Activated CD4-positive, alpha-beta memory T cell treated with anti-CD3 and anti-CD28 coated beads, Interleukin-2, amount 10 ng/mL, durations not matched to agents 7 days and 5 days (primary cell): ENCODE results near the gene CDH20. TPM values are rescaled to one million over a fixed set of nuclear protein-coding genes. Genes with fewer than 3 reads are reported as not detected.

Experiments used
- CTCF ChIA-PET: fragments of 350-600 bp; sonication (Branson Sonifier 250); formaldehyde crosslinking; loops from one replicate; lab custom pipeline; 2021; ENCODE audit warnings: antibody characterized with exemption, inconsistent platforms; lab: Charles Lee
- POLR2A ChIA-PET: fragments of 350-600 bp; sonication (Branson Sonifier 250); formaldehyde crosslinking; loops from one replicate; lab custom pipeline; 2021; ENCODE audit warnings: antibody characterized with exemption; lab: Charles Lee
- DNase-seq: peaks from one replicate; pipeline ENCODE4 v3.0.0-alpha.2; 2020
- H3K27ac Mint-ChIP-seq: one replicate; pipeline ENCODE4 v1.8.0; 2021; ENCODE audit warnings: mild to moderate bottlenecking, mixed read lengths
- H3K27me3 Mint-ChIP-seq: one replicate; pipeline ENCODE4 v1.8.0; 2021; ENCODE audit warnings: mixed read lengths
- H3K36me3 Mint-ChIP-seq: one replicate; pipeline ENCODE4 v1.8.0; 2021; ENCODE audit warnings: low read depth, mixed read lengths
- H3K4me1 Mint-ChIP-seq: one replicate; pipeline ENCODE4 v1.8.0; 2021; ENCODE audit warnings: mixed read lengths
- H3K4me3 Mint-ChIP-seq: one replicate; pipeline ENCODE4 v1.8.0; 2021; ENCODE audit warnings: mild to moderate bottlenecking, mixed read lengths
- H3K9me3 Mint-ChIP-seq: one replicate; pipeline ENCODE4 v1.8.0; 2021; ENCODE audit warnings: mixed read lengths
- total RNA-seq, 2 experiments: library from RNA; stranded (reverse); gene quantifications; one replicate each; pipeline ENCODE4 v1.2.3, GENCODE V29; 2021

The CDH20 gene
- total RNA-seq, 2 experiments from 2014 or later = not detected

- POLR2A ChIA-PET = no interaction called here
- H3K4me3 Mint-ChIP-seq = no peak overlapping the region
- H3K36me3 Mint-ChIP-seq = no peaks in the 10 kb centered on the region
- CTCF ChIA-PET = no interaction called here
- H3K9me3 Mint-ChIP-seq = no peaks in the 10 kb centered on the region
- no peak for DNase-seq
- H3K27ac Mint-ChIP-seq = no peak overlapping the region
- H3K4me1 Mint-ChIP-seq = no peaks in the 10 kb centered on the region
- no peaks in the 10 kb centered on the region for H3K27me3 Mint-ChIP-seq
Observed at GRCh38 chr18:61464551-61465142, 131.4 kb downstream of the CDH20 start.

- no peak for DNase-seq
- CTCF ChIA-PET = no interaction called here
- H3K9me3 Mint-ChIP-seq = no peaks in the 10 kb centered on the region
- no peaks in the 10 kb centered on the region for H3K36me3 Mint-ChIP-seq
- H3K27me3 Mint-ChIP-seq = no peaks in the 10 kb centered on the region
- H3K4me3 Mint-ChIP-seq = no peak overlapping the region
- no peaks in the 10 kb centered on the region for H3K4me1 Mint-ChIP-seq
- POLR2A ChIA-PET = no interaction called here
- H3K27ac Mint-ChIP-seq = no peak overlapping the region
Observed at GRCh38 chr18:61466736-61467135, 133.5 kb downstream of the CDH20 start.

- Mint-ChIP-seq H3K4me1 (no peaks in the 10 kb centered on the region), H3K27ac (no peak overlapping the region), H3K9me3 (no peaks in the 10 kb centered on the region), H3K4me3 (no peak overlapping the region), H3K36me3 (no peaks in the 10 kb centered on the region), H3K27me3 (no peaks in the 10 kb centered on the region)
- no peak for DNase-seq
- CTCF ChIA-PET = no interaction called here
- POLR2A ChIA-PET = no interaction called here
Observed at GRCh38 chr18:61470031-61470674, 136.9 kb downstream of the CDH20 start.

GRCh38 chr18:61471541-61471940 is 138.3 kb downstream of the CDH20 start:
- no peak overlapping the region for H3K27ac Mint-ChIP-seq
- H3K4me1 Mint-ChIP-seq = no peaks in the 10 kb centered on the region
- POLR2A ChIA-PET = no interaction called here
- no peaks in the 10 kb centered on the region for H3K36me3 Mint-ChIP-seq
- peaks cover 2% of the 10 kb centered on the region for H3K27me3 Mint-ChIP-seq
- no peaks in the 10 kb centered on the region for H3K9me3 Mint-ChIP-seq
- CTCF ChIA-PET = no interaction called here
- DNase-seq = no peak
- no peak overlapping the region for H3K4me3 Mint-ChIP-seq

- Mint-ChIP-seq H3K27me3 (peaks cover 2% of the 10 kb centered on the region), H3K9me3 (no peaks in the 10 kb centered on the region), H3K27ac (no peak overlapping the region), H3K4me1 (no peaks in the 10 kb centered on the region), H3K36me3 (no peaks in the 10 kb centered on the region), H3K4me3 (no peak overlapping the region)
- ChIA-PET CTCF (no interaction called here), POLR2A (no interaction called here)
- DNase-seq = no peak
Observed at GRCh38 chr18:61471942-61472341, 138.7 kb downstream of the CDH20 start.

GRCh38 chr18:61474341-61474740 is 141.1 kb downstream of the CDH20 start:
- no peaks in the 10 kb centered on the region for H3K36me3 Mint-ChIP-seq
- no peak overlapping the region for H3K27ac Mint-ChIP-seq
- no peaks in the 10 kb centered on the region for H3K4me1 Mint-ChIP-seq
- CTCF ChIA-PET = no interaction called here
- no peaks in the 10 kb centered on the region for H3K9me3 Mint-ChIP-seq
- H3K27me3 Mint-ChIP-seq = peaks cover 2% of the 10 kb centered on the region
- DNase-seq = no peak
- no peak overlapping the region for H3K4me3 Mint-ChIP-seq
- POLR2A ChIA-PET = no interaction called here

- H3K27me3 Mint-ChIP-seq = peaks cover 2% of the 10 kb centered on the region
- CTCF ChIA-PET = no interaction called here
- POLR2A ChIA-PET = no interaction called here
- no peak overlapping the region for H3K27ac Mint-ChIP-seq
- no peaks in the 10 kb centered on the region for H3K9me3 Mint-ChIP-seq
- no peak for DNase-seq
- H3K4me1 Mint-ChIP-seq = no peaks in the 10 kb centered on the region
- H3K36me3 Mint-ChIP-seq = no peaks in the 10 kb centered on the region
- no peak overlapping the region for H3K4me3 Mint-ChIP-seq
Observed at GRCh38 chr18:61474918-61475317, 141.7 kb downstream of the CDH20 start.

- DNase-seq = no peak
- H3K4me1 Mint-ChIP-seq = no peaks in the 10 kb centered on the region
- H3K27me3 Mint-ChIP-seq = peaks cover 2% of the 10 kb centered on the region
- H3K4me3 Mint-ChIP-seq = no peak overlapping the region
- POLR2A ChIA-PET = no interaction called here
- CTCF ChIA-PET = no interaction called here
- H3K9me3 Mint-ChIP-seq = no peaks in the 10 kb centered on the region
- H3K27ac Mint-ChIP-seq = no peak overlapping the region
- no peaks in the 10 kb centered on the region for H3K36me3 Mint-ChIP-seq
Observed at GRCh38 chr18:61475931-61476330, 142.7 kb downstream of the CDH20 start.

- no peaks in the 10 kb centered on the region for H3K9me3 Mint-ChIP-seq
- no peak overlapping the region for H3K4me3 Mint-ChIP-seq
- H3K36me3 Mint-ChIP-seq = no peaks in the 10 kb centered on the region
- POLR2A ChIA-PET = no interaction called here
- DNase-seq = no peak
- no peaks in the 10 kb centered on the region for H3K4me1 Mint-ChIP-seq
- no peak overlapping the region for H3K27ac Mint-ChIP-seq
- CTCF ChIA-PET = no interaction called here
- H3K27me3 Mint-ChIP-seq = no peaks in the 10 kb centered on the region
Observed at GRCh38 chr18:61489334-61489733, 156.1 kb downstream of the CDH20 start.

GRCh38 chr18:61496374-61496773 is 163.1 kb downstream of the CDH20 start:
- H3K27me3 Mint-ChIP-seq = peaks cover 2% of the 10 kb centered on the region
- H3K36me3 Mint-ChIP-seq = no peaks in the 10 kb centered on the region
- ChIA-PET POLR2A (no interaction called here), CTCF (no interaction called here)
- H3K4me3 Mint-ChIP-seq = no peak overlapping the region
- H3K4me1 Mint-ChIP-seq = no peaks in the 10 kb centered on the region
- DNase-seq = no peak
- no peak overlapping the region for H3K27ac Mint-ChIP-seq
- H3K9me3 Mint-ChIP-seq = no peaks in the 10 kb centered on the region

GRCh38 chr18:61497422-61497821 is 164.2 kb downstream of the CDH20 start:
- DNase-seq = no peak
- Mint-ChIP-seq H3K4me1 (no peaks in the 10 kb centered on the region), H3K27ac (no peak overlapping the region), H3K4me3 (no peak overlapping the region), H3K36me3 (no peaks in the 10 kb centered on the region), H3K9me3 (no peaks in the 10 kb centered on the region), H3K27me3 (peaks cover 2% of the 10 kb centered on the region)
- CTCF ChIA-PET = no interaction called here
- POLR2A ChIA-PET = no interaction called here

- Mint-ChIP-seq H3K36me3 (no peaks in the 10 kb centered on the region), H3K27ac (no peak overlapping the region), H3K9me3 (no peaks in the 10 kb centered on the region), H3K4me1 (no peaks in the 10 kb centered on the region), H3K4me3 (no peak overlapping the region), H3K27me3 (peaks cover 9% of the 10 kb centered on the region)
- ChIA-PET POLR2A (no interaction called here), CTCF (interaction anchor here (0.7 to 1.8 kb wide), 4 partner anchors 9 to 413 kb away, joined by 3 to 9 read pairs (median 7); no protein-coding TSS in a partner anchor)
- no peak for DNase-seq
Observed at GRCh38 chr18:61502472-61502871, 169.2 kb downstream of the CDH20 start.

GRCh38 chr18:61503688-61504087 is 170.5 kb downstream of the CDH20 start:
- H3K27ac Mint-ChIP-seq = no peak overlapping the region
- H3K4me3 Mint-ChIP-seq = no peak overlapping the region
- no peak for DNase-seq
- no peaks in the 10 kb centered on the region for H3K36me3 Mint-ChIP-seq
- peaks cover 9% of the 10 kb centered on the region for H3K27me3 Mint-ChIP-seq
- H3K4me1 Mint-ChIP-seq = no peaks in the 10 kb centered on the region
- POLR2A ChIA-PET = no interaction called here
- H3K9me3 Mint-ChIP-seq = no peaks in the 10 kb centered on the region
- CTCF ChIA-PET = no interaction called here

- H3K4me3 Mint-ChIP-seq = no peak overlapping the region
- ChIA-PET CTCF (no interaction called here), POLR2A (no interaction called here)
- no peak overlapping the region for H3K27ac Mint-ChIP-seq
- no peaks in the 10 kb centered on the region for H3K4me1 Mint-ChIP-seq
- H3K27me3 Mint-ChIP-seq = no peaks in the 10 kb centered on the region
- H3K9me3 Mint-ChIP-seq = no peaks in the 10 kb centered on the region
- no peaks in the 10 kb centered on the region for H3K36me3 Mint-ChIP-seq
- DNase-seq = no peak
Observed at GRCh38 chr18:61528961-61529360, 195.7 kb downstream of the CDH20 start.
